CD8-positive, alpha-beta memory T cell (primary cell): ENCODE results near the gene CCN6. TPM values are rescaled to one million over a fixed set of nuclear protein-coding genes. Genes with fewer than 3 reads are reported as not detected.

Experiments used
- CTCF ChIA-PET: fragments of 350-600 bp; sonication (Branson Sonifier 250); formaldehyde crosslinking; loops from one replicate; lab custom pipeline; 2021; ENCODE audit warnings: antibody characterized with exemption; lab: Charles Lee
- POLR2A ChIA-PET: fragments of 350-600 bp; sonication (Branson Sonifier 250); formaldehyde crosslinking; loops from one replicate; lab custom pipeline; 2021; ENCODE audit warnings: antibody characterized with exemption; lab: Charles Lee
- DNase-seq, 5 donors: peaks; one replicate each; pipeline versions ENCODE4 v3.0.0 to v3.0.0-alpha.2; 2020 to 2022; ENCODE audit warnings: mixed read lengths in 1 of 5
- H3K27ac ChIP-seq: one replicate; pipeline ENCODE4 v1.7.0; 2013; ENCODE audit warnings: low read depth, mild to moderate bottlenecking, low read length, moderate library complexity
- H3K27me3 ChIP-seq: 2 replicates; pipeline ENCODE4 v1.7.0; 2013; ENCODE audit warnings: low read length, mild to moderate bottlenecking; ENCODE audit not compliant: insufficient read depth, poor library complexity, severe bottlenecking
- H3K36me3 ChIP-seq: 2 replicates; pipeline ENCODE4 v1.7.0; 2013; ENCODE audit warnings: mild to moderate bottlenecking, low read length, moderate library complexity; ENCODE audit not compliant: insufficient read depth
- H3K4me1 ChIP-seq: 2 replicates; pipeline ENCODE4 v1.7.0; 2013; ENCODE audit warnings: mild to moderate bottlenecking, low read length, moderate library complexity; ENCODE audit not compliant: insufficient read depth
- H3K4me3 ChIP-seq: 2 replicates; pipeline ENCODE4 v1.7.0; 2013; ENCODE audit warnings: mild to moderate bottlenecking, low read length
- H3K9me3 ChIP-seq: 2 replicates; pipeline ENCODE4 v1.7.0; 2013; ENCODE audit warnings: mild to moderate bottlenecking, low read length
- H3K27ac Mint-ChIP-seq, 8 donors: one replicate each; pipeline ENCODE4 v1.8.0; 2020 to 2021; ENCODE audit warnings: mixed read lengths in 8 of 8, mild to moderate bottlenecking in 6 of 8, inconsistent platforms in 3 of 8, moderate library complexity in 3 of 8
- H3K27me3 Mint-ChIP-seq, 2 donors: one replicate each; pipeline ENCODE4 v1.8.0; 2020 to 2021; ENCODE audit warnings: mixed read lengths in 2 of 2, mild to moderate bottlenecking in 1 of 2, moderate library complexity in 1 of 2
- H3K36me3 Mint-ChIP-seq, 3 donors: one replicate each; pipeline ENCODE4 v1.8.0; 2020 to 2021; ENCODE audit warnings: mixed read lengths in 3 of 3, inconsistent platforms in 1 of 3, mild to moderate bottlenecking in 1 of 3
- H3K4me1 Mint-ChIP-seq, 3 donors: one replicate each; pipeline ENCODE4 v1.8.0; 2020 to 2021; ENCODE audit warnings: mixed read lengths in 3 of 3, inconsistent platforms in 1 of 3, mild to moderate bottlenecking in 1 of 3
- H3K4me3 Mint-ChIP-seq, 7 donors: one replicate each; pipeline ENCODE4 v1.8.0; 2020 to 2021; ENCODE audit warnings: mixed read lengths in 7 of 7, mild to moderate bottlenecking in 6 of 7, moderate library complexity in 4 of 7, inconsistent platforms in 2 of 7
- H3K9me3 Mint-ChIP-seq, 5 donors: one replicate each; pipeline ENCODE4 v1.8.0; 2020 to 2022; ENCODE audit warnings: mixed read lengths in 5 of 5, mild to moderate bottlenecking in 3 of 5, moderate library complexity in 2 of 5, inconsistent platforms in 1 of 5
- polyA plus RNA-seq: library from polyadenylated mRNA; unstranded; fragments of 300-500 nt; fragmentation: Illumina TruSeq; gene quantifications from one replicate; pipeline ENCODE4 v1.2.3, GENCODE V29; 2021
- total RNA-seq, 2 experiments: library from RNA; stranded (reverse); gene quantifications; one replicate each; pipeline ENCODE4 v1.2.3, GENCODE V29; 2021

CCN6 gene
- total and polyA plus RNA-seq, 3 experiments from 2014 or later = 0.15 TPM; not detected in 2

- Mint-ChIP-seq H3K4me3 (no peak overlapping the region), H3K27me3 (no peaks in the 10 kb centered on the region), H3K9me3 (no peaks in the 10 kb centered on the region), H3K4me1 (peaks cover 13 to 43% (median 41%) of the 10 kb centered on the region in 3 donors), H3K27ac (peak overlapping the region in 1 of 8 donors; percentile 45), H3K36me3 (peaks cover 0 to 1% (median 0%) of the 10 kb centered on the region in 3 donors)
- Histone ChIP-seq H3K27ac (no peak overlapping the region), H3K27me3 (no peaks in the 10 kb centered on the region), H3K4me1 (peaks cover 47% of the 10 kb centered on the region), H3K36me3 (no peaks in the 10 kb centered on the region), H3K4me3 (no peak overlapping the region), H3K9me3 (no peaks in the 10 kb centered on the region)
- no peak for DNase-seq
- POLR2A ChIA-PET = no interaction called here
- CTCF ChIA-PET = interaction anchor here (8.1 kb wide), 1 partner anchor 10 kb away, joined by 77 read pairs; no protein-coding TSS in a partner anchor
These were observed 16.1 kb upstream of the CCN6 start for GRCh38 chr6:112037783-112038216.

GRCh38 chr6:112038268-112038667 is 15.6 kb upstream of the CCN6 start:
- no peaks in the 10 kb centered on the region for H3K9me3 ChIP-seq
- no peaks in the 10 kb centered on the region for H3K27me3 ChIP-seq
- Mint-ChIP-seq H3K27ac (no peak overlapping the region), H3K4me1 (peaks cover 14 to 46% (median 43%) of the 10 kb centered on the region in 3 donors), H3K4me3 (no peak overlapping the region), H3K27me3 (no peaks in the 10 kb centered on the region), H3K9me3 (no peaks in the 10 kb centered on the region), H3K36me3 (peaks cover 0 to 1% (median under 1%) of the 10 kb centered on the region in 3 donors)
- no peak for DNase-seq
- CTCF ChIA-PET = interaction anchor here (1.9 to 8.1 kb wide), 3 partner anchors 11 to 48 kb away, joined by 4 to 77 read pairs (median 5); partner anchors contain the start of genes FAM229B and TUBE1
- H3K27ac ChIP-seq = no peak overlapping the region
- H3K36me3 ChIP-seq = no peaks in the 10 kb centered on the region
- POLR2A ChIA-PET = no interaction called here
- no peak overlapping the region for H3K4me3 ChIP-seq
- peaks cover 49% of the 10 kb centered on the region for H3K4me1 ChIP-seq

GRCh38 chr6:112038756-112039430 is 15.0 kb upstream of the CCN6 start:
- H3K27me3 Mint-ChIP-seq = no peaks in the 10 kb centered on the region
- no peak overlapping the region for H3K27ac Mint-ChIP-seq
- H3K36me3 Mint-ChIP-seq = peaks cover 0 to 4% (median 1%) of the 10 kb centered on the region in 3 donors
- ChIA-PET CTCF (interaction anchor here (1.9 to 8.1 kb wide), 3 partner anchors 11 to 48 kb away, joined by 4 to 77 read pairs (median 5); partner anchors contain the start of genes FAM229B and TUBE1), POLR2A (no interaction called here)
- Histone ChIP-seq H3K9me3 (no peaks in the 10 kb centered on the region), H3K27me3 (no peaks in the 10 kb centered on the region), H3K36me3 (no peaks in the 10 kb centered on the region), H3K27ac (no peak overlapping the region), H3K4me3 (no peak overlapping the region), H3K4me1 (peaks cover 44% of the 10 kb centered on the region)
- no peak for DNase-seq
- H3K9me3 Mint-ChIP-seq = no peaks in the 10 kb centered on the region
- no peak overlapping the region for H3K4me3 Mint-ChIP-seq
- H3K4me1 Mint-ChIP-seq = peaks cover 18 to 47% (median 43%) of the 10 kb centered on the region in 3 donors

GRCh38 chr6:112039431-112039770 is 14.5 kb upstream of the CCN6 start:
- no peaks in the 10 kb centered on the region for H3K36me3 ChIP-seq
- Mint-ChIP-seq H3K9me3 (no peaks in the 10 kb centered on the region), H3K27me3 (no peaks in the 10 kb centered on the region), H3K4me3 (peak overlapping the region in 1 of 7 donors; percentile 73), H3K36me3 (peaks cover 0 to 4% (median 1%) of the 10 kb centered on the region in 3 donors), H3K27ac (peak overlapping the region in 1 of 8 donors; percentile 32), H3K4me1 (peaks cover 18 to 42% (median 38%) of the 10 kb centered on the region in 3 donors)
- no peak overlapping the region for H3K4me3 ChIP-seq
- no peaks in the 10 kb centered on the region for H3K27me3 ChIP-seq
- H3K4me1 ChIP-seq = peaks cover 39% of the 10 kb centered on the region
- no peak overlapping the region for H3K27ac ChIP-seq
- ChIA-PET POLR2A (interaction anchor here (1.2 kb wide), 1 partner anchor 11 kb away, joined by 5 read pairs; no protein-coding TSS in a partner anchor), CTCF (interaction anchor here (1.6 to 8.1 kb wide), 5 partner anchors 12 to 330 kb away, joined by 4 to 103 read pairs (median 6); partner anchors contain the start of genes FAM229B and TUBE1)
- no peaks in the 10 kb centered on the region for H3K9me3 ChIP-seq
- DNase-seq = no peak

- ChIA-PET CTCF (interaction anchor here (1.1 to 8.1 kb wide), 9 partner anchors 13 to 782 kb away, joined by 4 to 103 read pairs (median 44); a partner anchor contains a TSS), POLR2A (no interaction called here)
- Mint-ChIP-seq H3K36me3 (peaks cover 0 to 4% (median 1%) of the 10 kb centered on the region in 3 donors), H3K4me1 (peaks cover 9 to 31% (median 26%) of the 10 kb centered on the region in 3 donors), H3K9me3 (no peaks in the 10 kb centered on the region), H3K27ac (peak overlapping the region in 2 of 8 donors; percentile 8 to 95), H3K4me3 (no peak overlapping the region), H3K27me3 (no peaks in the 10 kb centered on the region)
- Histone ChIP-seq H3K27ac (no peak overlapping the region), H3K4me1 (peaks cover 28% of the 10 kb centered on the region), H3K36me3 (no peaks in the 10 kb centered on the region), H3K27me3 (no peaks in the 10 kb centered on the region), H3K4me3 (no peak overlapping the region), H3K9me3 (no peaks in the 10 kb centered on the region)
- no peak for DNase-seq
These were observed 12.9 kb upstream of the CCN6 start for GRCh38 chr6:112040956-112041355.

GRCh38 chr6:112041535-112041934 is 12.4 kb upstream of the CCN6 start:
- DNase-seq = no peak
- Mint-ChIP-seq H3K4me1 (peaks cover 9 to 27% (median 23%) of the 10 kb centered on the region in 3 donors), H3K27me3 (no peaks in the 10 kb centered on the region), H3K4me3 (peak overlapping the region in 4 of 7 donors; percentile 41 to 97 (median 44)), H3K9me3 (no peaks in the 10 kb centered on the region), H3K36me3 (peaks cover 0 to 4% (median 1%) of the 10 kb centered on the region in 3 donors), H3K27ac (peak overlapping the region; percentile 42 to 100 (median 97))
- H3K27me3 ChIP-seq = no peaks in the 10 kb centered on the region
- no peaks in the 10 kb centered on the region for H3K9me3 ChIP-seq
- no peak overlapping the region for H3K27ac ChIP-seq
- ChIA-PET POLR2A (no interaction called here), CTCF (interaction anchor here (1.1 to 8.1 kb wide), 10 partner anchors 9 to 782 kb away, joined by 4 to 103 read pairs (median 34); a partner anchor contains a TSS)
- no peaks in the 10 kb centered on the region for H3K36me3 ChIP-seq
- peaks cover 23% of the 10 kb centered on the region for H3K4me1 ChIP-seq
- no peak overlapping the region for H3K4me3 ChIP-seq

GRCh38 chr6:112043032-112044007 is 10.6 kb upstream of the CCN6 start:
- ChIA-PET POLR2A (interaction anchor here (0.6 to 1.3 kb wide), 10 partner anchors 33 to 784 kb away, joined by 4 to 10 read pairs (median 6); a partner anchor contains a TSS), CTCF (interaction anchor here (0.6 to 8.1 kb wide), 40 partner anchors 10 to 1031 kb away, joined by 3 to 103 read pairs (median 4); partner anchors contain the start of genes FYN and TRAF3IP2)
- Mint-ChIP-seq H3K27ac (peak overlapping the region; percentile 95 to 100 (median 99)), H3K4me1 (peaks cover 9 to 20% (median 18%) of the 10 kb centered on the region in 3 donors), H3K27me3 (no peaks in the 10 kb centered on the region), H3K9me3 (no peaks in the 10 kb centered on the region), H3K36me3 (peaks cover 0 to 4% (median 0%) of the 10 kb centered on the region in 3 donors), H3K4me3 (peak overlapping the region; percentile 96 to 99 (median 97))
- no peaks in the 10 kb centered on the region for H3K27me3 ChIP-seq
- H3K4me3 ChIP-seq = peak overlapping the region; percentile 89
- peak overlapping the region; percentile 89 for H3K27ac ChIP-seq
- no peaks in the 10 kb centered on the region for H3K36me3 ChIP-seq
- DNase-seq = peak; percentile 89 to 94 (median 90)
- H3K4me1 ChIP-seq = peaks cover 12% of the 10 kb centered on the region
- H3K9me3 ChIP-seq = no peaks in the 10 kb centered on the region
